Endodermal cell (in vitro differentiated cells): ENCODE measurements around the gene PIK3C3. TPM values are rescaled to one million over a fixed set of nuclear protein-coding genes. Genes with fewer than 3 reads are reported as not detected.
A peak's percentile ranks its signal among the peaks of the same experiment; 100 is the strongest.
"Not testable (repeated sequence)": the region's sequence is repeated elsewhere in the genome, so short reads cannot be mapped to it uniquely, and the experiment has no call there.

Source experiments
- DNase-seq: peaks from one replicate; pipeline ENCODE4 v3.0.0-alpha.2; 2017
- H3K27ac ChIP-seq: 2 replicates; pipeline ENCODE4 v1.5.1; 2013; ENCODE audit warnings: mild to moderate bottlenecking, low read depth, low read length, moderate library complexity
- H3K27me3 ChIP-seq: 2 replicates; pipeline ENCODE4 v1.6.1; 2013; ENCODE audit warnings: mild to moderate bottlenecking, low read length, moderate library complexity; ENCODE audit not compliant: insufficient read depth, control insufficient read depth, poor library complexity, severe bottlenecking
- H3K36me3 ChIP-seq: 2 replicates; pipeline ENCODE4 v1.7.0; 2013; ENCODE audit warnings: mild to moderate bottlenecking, low read length, moderate library complexity; ENCODE audit not compliant: control insufficient read depth, insufficient read depth
- H3K4me1 ChIP-seq: one replicate; pipeline ENCODE4 v1.7.0; 2013; ENCODE audit warnings: low read length; ENCODE audit not compliant: control insufficient read depth, insufficient read depth
- H3K4me3 ChIP-seq: 2 replicates; pipeline ENCODE4 v1.5.1; 2013; ENCODE audit warnings: mild to moderate bottlenecking, low read length, moderate library complexity
- H3K9ac ChIP-seq: 2 replicates; pipeline ENCODE4 v1.6.1; 2013; ENCODE audit warnings: mild to moderate bottlenecking, low read length, moderate library complexity; ENCODE audit not compliant: poor library complexity, severe bottlenecking; ENCODE audit errors: extremely low read depth
- H3K9me3 ChIP-seq: 2 replicates; pipeline ENCODE4 v1.6.1; 2013; ENCODE audit warnings: mild to moderate bottlenecking, low read length, moderate library complexity; ENCODE audit not compliant: control insufficient read depth
- H3K27ac Mint-ChIP-seq: 2 replicates; pipeline ENCODE4 v1.8.0; 2020; ENCODE audit warnings: mixed read lengths
- H3K27me3 Mint-ChIP-seq: 2 replicates; pipeline ENCODE4 v1.8.0; 2021; ENCODE audit warnings: mild to moderate bottlenecking, mixed read lengths; ENCODE audit not compliant: insufficient read depth
- H3K36me3 Mint-ChIP-seq: 2 replicates; pipeline ENCODE4 v1.8.0; 2020; ENCODE audit warnings: low read depth, mixed read lengths
- H3K4me1 Mint-ChIP-seq: 2 replicates; pipeline ENCODE4 v1.8.0; 2020; ENCODE audit warnings: mixed read lengths
- H3K4me3 Mint-ChIP-seq: 2 replicates; pipeline ENCODE4 v1.8.0; 2020; ENCODE audit warnings: mild to moderate bottlenecking, moderate library complexity, mixed read lengths
- H3K9me3 Mint-ChIP-seq: 2 replicates; pipeline ENCODE4 v1.8.0; 2020; ENCODE audit warnings: mild to moderate bottlenecking, mixed read lengths
- CTCF ChIP-seq: fragments of 200-600 bp; sonication (generic); conservative IDR thresholded peaks from 2 replicates; pipeline ENCODE4 v1.5.0; 2021; ENCODE audit warnings: antibody characterized with exemption, mild to moderate bottlenecking
- whole genome bisulfite sequencing, 2 experiments: methylation state at CpG; one replicate each; pipeline versions ENCODE4 v1.1.5 to v1.1.7; 2013; ENCODE audit warnings: missing lambda C conversion rate in 2 of 2, mixed read lengths in 1 of 2; ENCODE audit not compliant: insufficient coverage in 1 of 2, insufficient read length in 1 of 2; 5-methylcytosine and 5-hydroxymethylcytosine counted together
- total RNA-seq, 2 donors: library from RNA; stranded (reverse); fragmentation: NEBNext Ultra II Directional in 1 of 2; extraction: Animal tissue kit (Norgen Biotek cat#: 25700) in 1 of 2; gene quantifications; 2 replicates in 1 of 2; 3 replicates in 1 of 2; pipeline ENCODE4 v1.2.1, GENCODE V29; 2021

The PIK3C3 gene
- total RNA-seq, 2 donors from 2014 or later, result 47.0 to 64.8 TPM

DNA sequence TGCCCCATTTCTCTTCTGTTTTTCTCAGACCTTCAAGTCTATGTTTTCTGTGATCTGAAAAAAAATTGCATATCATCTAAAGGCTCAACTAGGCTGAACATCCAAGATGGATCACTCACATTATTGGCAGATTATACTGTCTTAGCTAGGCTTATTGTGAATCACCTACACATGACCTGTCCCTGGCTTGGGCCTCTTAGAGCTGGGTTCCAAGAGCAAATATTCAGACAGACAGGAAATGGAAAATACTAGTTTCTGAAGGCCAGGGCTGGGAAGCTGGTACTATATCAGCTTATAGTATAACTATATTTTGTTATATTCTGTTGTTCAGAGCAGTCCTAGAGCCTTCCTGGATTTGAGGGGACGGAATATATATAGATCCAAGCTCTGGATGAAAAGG lies 90.3 kb downstream of the PIK3C3 start:
- Histone ChIP-seq H3K27me3 (no peaks in the 10 kb centered on the region), H3K9me3 (no peaks in the 10 kb centered on the region), H3K9ac (no peak overlapping the region), H3K27ac (no peak overlapping the region), H3K4me1 (no peaks in the 10 kb centered on the region), H3K4me3 (no peak overlapping the region), H3K36me3 (peaks cover 39% of the 10 kb centered on the region)
- H3K27ac Mint-ChIP-seq, result peak overlapping the region; percentile 4
- H3K9me3 Mint-ChIP-seq, result no peaks in the 10 kb centered on the region
- no peaks in the 10 kb centered on the region for H3K27me3 Mint-ChIP-seq
- H3K36me3 Mint-ChIP-seq, result peaks cover 52% of the 10 kb centered on the region
- peaks cover 2% of the 10 kb centered on the region for H3K4me1 Mint-ChIP-seq
- TF ChIP-seq CTCF, result no peak
- WGBS, 2 experiments, result no CpG with 5 or more reads among the region's 1 CpG
- H3K4me3 Mint-ChIP-seq, result no peak overlapping the region
- no peak for DNase-seq

DNA sequence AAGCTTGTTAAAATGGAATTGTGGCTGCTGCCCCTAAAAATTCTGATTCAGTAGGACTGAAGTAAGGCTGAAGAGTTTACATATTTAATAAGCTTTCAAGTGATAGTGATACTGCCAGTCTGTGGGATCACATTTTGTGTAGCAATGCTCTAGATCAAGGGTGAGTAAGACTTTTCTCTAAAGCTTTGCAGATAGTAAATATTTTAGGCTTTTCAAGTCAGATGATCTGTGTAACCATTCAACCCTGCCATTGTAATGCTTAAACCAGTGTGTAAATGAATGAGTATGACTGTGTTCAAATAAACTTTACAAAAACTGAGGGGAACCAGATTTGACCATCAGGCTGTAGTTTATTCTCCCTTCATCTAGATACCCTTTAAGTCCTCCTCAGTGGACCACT lies 92.7 kb downstream of the PIK3C3 start:
- H3K27ac Mint-ChIP-seq, result no peak overlapping the region
- H3K27me3 Mint-ChIP-seq, result no peaks in the 10 kb centered on the region
- no peak overlapping the region for H3K4me3 Mint-ChIP-seq
- no peaks in the 10 kb centered on the region for H3K27me3 ChIP-seq
- H3K36me3 Mint-ChIP-seq, result peaks cover 33% of the 10 kb centered on the region
- TF ChIP-seq CTCF, result no peak
- no peak overlapping the region for H3K4me3 ChIP-seq
- H3K4me1 Mint-ChIP-seq, result peaks cover 2% of the 10 kb centered on the region
- no peaks in the 10 kb centered on the region for H3K9me3 Mint-ChIP-seq
- H3K27ac ChIP-seq, result no peak overlapping the region
- H3K36me3 ChIP-seq, result peaks cover 30% of the 10 kb centered on the region
- no peaks in the 10 kb centered on the region for H3K9me3 ChIP-seq
- H3K9ac ChIP-seq, result no peak overlapping the region
- no peaks in the 10 kb centered on the region for H3K4me1 ChIP-seq
- no peak for DNase-seq

DNA sequence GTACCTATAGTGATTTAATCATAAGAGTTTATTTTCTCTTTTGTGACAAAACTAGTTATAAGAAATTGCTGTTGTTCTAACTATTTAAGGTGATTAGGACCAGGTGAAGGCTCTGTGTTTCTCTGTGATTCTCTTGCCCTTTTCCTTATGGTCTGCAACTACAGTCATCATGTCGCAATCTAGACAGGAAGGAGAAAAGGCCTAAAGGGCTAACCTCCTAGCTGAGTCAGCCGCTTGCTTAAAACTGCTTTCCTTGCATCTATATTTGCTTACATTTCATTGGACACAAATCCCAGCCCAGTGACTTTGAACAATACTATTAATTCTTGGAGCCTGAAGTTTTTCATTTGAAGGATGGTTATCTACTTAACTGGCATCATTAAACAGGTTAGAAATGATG lies 93.1 kb downstream of the PIK3C3 start:
- no peaks in the 10 kb centered on the region for H3K27me3 Mint-ChIP-seq
- no peak overlapping the region for H3K4me3 Mint-ChIP-seq
- peaks cover 30% of the 10 kb centered on the region for H3K36me3 Mint-ChIP-seq
- DNase-seq, result no peak
- no peak overlapping the region for H3K27ac Mint-ChIP-seq
- Histone ChIP-seq H3K27ac (no peak overlapping the region), H3K27me3 (no peaks in the 10 kb centered on the region), H3K9ac (no peak overlapping the region), H3K36me3 (peaks cover 30% of the 10 kb centered on the region), H3K9me3 (no peaks in the 10 kb centered on the region), H3K4me3 (no peak overlapping the region), H3K4me1 (no peaks in the 10 kb centered on the region)
- H3K9me3 Mint-ChIP-seq, result no peaks in the 10 kb centered on the region
- 85% methylated on average over 2 of the region's 2 CpGs; no CpG with 5 or more reads in 1 of the 2 experiments for WGBS, 2 experiments
- H3K4me1 Mint-ChIP-seq, result peaks cover 2% of the 10 kb centered on the region
- TF ChIP-seq CTCF, result no peak

DNA sequence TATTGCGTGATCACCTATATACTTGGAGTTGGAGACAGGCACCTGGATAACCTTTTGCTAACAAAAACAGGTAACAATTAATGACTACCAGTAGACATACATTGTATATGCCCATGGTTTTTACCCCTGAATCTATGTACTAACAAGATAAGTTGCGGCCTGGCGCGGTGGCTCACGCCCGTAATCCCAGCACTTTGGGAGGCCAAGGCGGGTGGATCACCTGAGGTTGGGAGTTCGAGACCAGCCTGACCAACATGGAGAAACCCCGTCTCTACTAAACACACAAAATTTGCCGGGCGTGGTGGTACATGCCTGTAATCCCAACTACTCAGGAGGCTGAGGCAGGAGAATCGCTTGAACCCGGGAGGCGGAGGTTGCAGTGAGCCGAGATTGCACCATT lies 94.5 kb downstream of the PIK3C3 start:
- not testable (repeated sequence) for H3K9me3 ChIP-seq, H3K27ac ChIP-seq, H3K27ac Mint-ChIP-seq, DNase-seq, H3K4me1 ChIP-seq, H3K4me1 Mint-ChIP-seq, H3K4me3 Mint-ChIP-seq, H3K27me3 ChIP-seq, H3K27me3 Mint-ChIP-seq, H3K9ac ChIP-seq, H3K9me3 Mint-ChIP-seq, H3K4me3 ChIP-seq
- peaks cover 26% of the 10 kb centered on the region for H3K36me3 Mint-ChIP-seq
- peaks cover 20% of the 10 kb centered on the region for H3K36me3 ChIP-seq
- 87 to 95% methylated on average over 7 to 15 of the region's 15 CpGs for WGBS, 2 experiments
